Measurements from ENCODE around the gene MRPS18B.

DNA sequence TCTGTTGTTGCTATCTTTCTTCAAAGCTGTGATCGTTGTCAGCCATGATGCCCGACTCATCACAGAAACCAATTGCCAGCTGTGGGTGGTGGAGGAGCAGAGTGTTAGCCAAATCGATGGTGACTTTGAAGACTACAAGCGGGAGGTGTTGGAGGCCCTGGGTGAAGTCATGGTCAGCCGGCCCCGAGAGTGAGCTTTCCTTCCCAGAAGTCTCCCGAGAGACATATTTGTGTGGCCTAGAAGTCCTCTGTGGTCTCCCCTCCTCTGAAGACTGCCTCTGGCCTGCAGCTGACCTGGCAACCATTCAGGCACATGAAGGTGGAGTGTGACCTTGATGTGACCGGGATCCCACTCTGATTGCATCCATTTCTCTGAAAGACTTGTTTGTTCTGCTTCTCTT, 27.1 kb upstream of the MRPS18B start:
- TF ChIP-seq, protein P1, sequence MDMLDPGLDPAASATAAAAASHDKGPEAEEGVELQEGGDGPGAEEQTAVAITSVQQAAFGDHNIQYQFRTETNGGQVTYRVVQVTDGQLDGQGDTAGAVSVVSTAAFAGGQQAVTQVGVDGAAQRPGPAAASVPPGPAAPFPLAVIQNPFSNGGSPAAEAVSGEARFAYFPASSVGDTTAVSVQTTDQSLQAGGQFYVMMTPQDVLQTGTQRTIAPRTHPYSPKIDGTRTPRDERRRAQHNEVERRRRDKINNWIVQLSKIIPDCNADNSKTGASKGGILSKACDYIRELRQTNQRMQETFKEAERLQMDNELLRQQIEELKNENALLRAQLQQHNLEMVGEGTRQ (IDR thresholded peaks at IDR 0.05; ENCODE audit: low read depth, low read length), result no peak
- TF ChIP-seq, protein P2, sequence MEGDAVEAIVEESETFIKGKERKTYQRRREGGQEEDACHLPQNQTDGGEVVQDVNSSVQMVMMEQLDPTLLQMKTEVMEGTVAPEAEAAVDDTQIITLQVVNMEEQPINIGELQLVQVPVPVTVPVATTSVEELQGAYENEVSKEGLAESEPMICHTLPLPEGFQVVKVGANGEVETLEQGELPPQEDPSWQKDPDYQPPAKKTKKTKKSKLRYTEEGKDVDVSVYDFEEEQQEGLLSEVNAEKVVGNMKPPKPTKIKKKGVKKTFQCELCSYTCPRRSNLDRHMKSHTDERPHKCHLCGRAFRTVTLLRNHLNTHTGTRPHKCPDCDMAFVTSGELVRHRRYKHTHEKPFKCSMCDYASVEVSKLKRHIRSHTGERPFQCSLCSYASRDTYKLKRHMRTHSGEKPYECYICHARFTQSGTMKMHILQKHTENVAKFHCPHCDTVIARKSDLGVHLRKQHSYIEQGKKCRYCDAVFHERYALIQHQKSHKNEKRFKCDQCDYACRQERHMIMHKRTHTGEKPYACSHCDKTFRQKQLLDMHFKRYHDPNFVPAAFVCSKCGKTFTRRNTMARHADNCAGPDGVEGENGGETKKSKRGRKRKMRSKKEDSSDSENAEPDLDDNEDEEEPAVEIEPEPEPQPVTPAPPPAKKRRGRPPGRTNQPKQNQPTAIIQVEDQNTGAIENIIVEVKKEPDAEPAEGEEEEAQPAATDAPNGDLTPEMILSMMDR (conservative IDR thresholded peaks at IDR 0.05; ENCODE audit: low read depth, low read length), result no peak
- TF ChIP-seq CEBPB (IDR thresholded peaks at IDR 0.05; ENCODE audit: low read depth, low read length) (no peak), POLR2A (IDR thresholded peaks at IDR 0.05; ENCODE audit: low read depth, low read length) (no peak), BHLHE40 (IDR thresholded peaks at IDR 0.05; ENCODE audit: low read depth, low read length) (no peak)

Data from IMR-90 (cell line).